D721Med (cell line): ENCODE results near the gene RGCC.
"Not testable (repeated sequence)": the region's sequence is repeated elsewhere in the genome, so short reads cannot be mapped to it uniquely, and the experiment has no call there.

Experiments used
- DNase-seq: peaks from one replicate; pipeline ENCODE4 v3.0.0; 2011; ENCODE audit warnings: low spot score; ENCODE audit not compliant: insufficient read length
- FAIRE-seq: peaks from 2 replicates; lab custom pipeline; 2011; peaks lifted over from hg19 to GRCh38; lab: Jason Lieb, UNC
- CTCF ChIP-seq: IDR thresholded peaks from 2 replicates; pipeline ENCODE4 v1.5.1; 2012; ENCODE audit warnings: mild to moderate bottlenecking, control low read depth; ENCODE audit not compliant: insufficient read depth; ENCODE audit errors: missing control alignments

RGCC gene

DNA sequence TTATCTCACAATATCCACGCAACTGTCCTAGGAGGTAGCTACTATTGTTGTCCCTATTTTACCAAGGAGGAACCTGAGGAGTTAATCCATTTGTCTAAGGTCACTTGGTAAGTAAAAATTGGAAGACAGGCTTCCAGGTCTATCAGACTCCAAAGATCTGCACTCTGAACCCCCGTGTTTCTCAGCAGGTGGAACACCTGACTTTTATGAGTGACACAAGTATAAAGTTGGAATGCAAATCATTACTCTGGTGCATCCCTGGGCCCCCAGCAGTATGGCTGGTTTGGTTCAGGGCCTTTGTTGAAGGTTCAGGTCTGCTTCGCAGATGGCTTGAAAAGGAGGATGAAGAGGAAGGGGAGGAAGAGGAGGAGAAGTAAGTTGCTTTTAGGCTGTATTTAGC is 46.0 kb downstream of the RGCC start:
- DNase-seq (no peak), FAIRE-seq (no peak)
- no peak for TF ChIP-seq CTCF

DNA sequence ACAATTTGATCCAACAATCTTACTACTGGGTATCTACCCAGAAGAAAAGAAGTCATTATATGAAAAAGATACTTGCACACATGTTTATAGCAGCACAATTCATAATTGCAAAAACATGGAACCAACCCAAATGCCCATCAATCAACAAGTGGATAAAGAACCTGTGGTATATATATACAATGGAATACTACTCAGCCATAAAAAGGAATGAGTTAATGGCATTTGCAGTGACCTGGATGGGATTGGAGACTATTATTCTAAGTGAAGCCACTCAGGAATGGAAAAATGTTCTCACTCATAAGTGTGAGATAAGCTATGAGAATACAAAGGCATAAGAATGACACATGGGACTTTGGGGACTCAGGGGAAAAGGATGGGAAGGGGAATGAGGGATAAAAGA is 47.3 kb downstream of the RGCC start:
- FAIRE-seq, DNase-seq: not testable (repeated sequence)

GRCh38 chr13:41505209-41505835 is 48.0 kb downstream of the RGCC start:
- DNase-seq: no peak
- TF ChIP-seq CTCF: no peak
- no peak for FAIRE-seq

DNA sequence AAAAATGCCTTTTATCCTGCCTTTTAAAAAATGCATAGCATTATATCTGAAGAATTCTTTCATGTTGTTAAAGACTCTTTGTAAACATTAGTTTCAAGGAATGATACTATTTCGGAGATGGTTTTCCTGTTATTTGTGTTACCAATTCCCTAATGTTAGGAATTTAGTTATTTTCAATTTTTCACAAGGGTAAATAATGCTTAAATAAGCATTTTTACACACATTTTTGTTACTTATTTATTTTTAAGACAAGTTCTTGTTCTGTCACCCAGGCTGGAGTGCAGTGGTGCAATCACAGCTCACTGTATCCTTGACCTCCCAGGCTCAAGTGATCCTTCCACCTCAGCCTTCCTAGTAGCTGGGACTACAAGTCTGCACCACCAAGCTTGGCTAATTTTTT is 49.0 kb downstream of the RGCC start:
- DNase-seq (no peak), FAIRE-seq (no peak)
- no peak for TF ChIP-seq CTCF

- DNase-seq (no peak), FAIRE-seq (no peak)
- no peak for TF ChIP-seq CTCF
Observed at GRCh38 chr13:41509971-41510370, 52.6 kb downstream of the RGCC start.

- no peak for TF ChIP-seq CTCF
- FAIRE-seq (no peak), DNase-seq (no peak)
Observed at GRCh38 chr13:41511827-41512226, 54.5 kb downstream of the RGCC start.

DNA sequence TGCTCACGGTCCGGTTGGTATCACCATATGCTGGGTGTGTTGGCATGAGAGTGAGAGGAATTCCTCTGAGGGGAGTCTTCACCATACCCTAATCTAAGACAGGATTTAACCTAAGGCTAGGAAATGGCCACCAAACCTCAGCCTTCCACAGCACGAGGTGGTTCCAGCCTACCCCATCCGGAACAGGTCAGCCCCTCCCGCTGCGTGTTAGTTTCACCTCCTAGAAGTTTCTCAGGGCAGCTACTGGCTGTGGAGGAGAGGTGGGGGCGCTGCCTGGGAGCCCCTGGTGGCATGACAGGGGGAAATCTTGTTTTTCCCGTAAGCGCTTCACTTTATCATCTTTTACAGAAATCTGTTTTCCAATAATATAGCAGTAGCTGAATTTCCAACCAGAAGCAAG is 55.1 kb downstream of the RGCC start:
- no peak for DNase-seq
- TF ChIP-seq CTCF: no peak
- no peak for FAIRE-seq

GRCh38 chr13:41513600-41513999 is 56.2 kb downstream of the RGCC start:
- DNase-seq: no peak
- no peak for TF ChIP-seq CTCF
- no peak for FAIRE-seq
